Medulla oblongata (tissue), 1 donor: ENCODE measurements around the gene DOCK2.
A peak's percentile ranks its signal among the peaks of the same experiment; 100 is the strongest.
"Not testable (repeated sequence)": the region's sequence is repeated elsewhere in the genome, so short reads cannot be mapped to it uniquely, and the experiment has no call there.

ENCODE experiments used
- DNase-seq: peaks from one replicate; pipeline ENCODE4 v3.0.0-alpha.2; 2015; ENCODE audit errors: extremely low spot score

DOCK2 gene

DNA sequence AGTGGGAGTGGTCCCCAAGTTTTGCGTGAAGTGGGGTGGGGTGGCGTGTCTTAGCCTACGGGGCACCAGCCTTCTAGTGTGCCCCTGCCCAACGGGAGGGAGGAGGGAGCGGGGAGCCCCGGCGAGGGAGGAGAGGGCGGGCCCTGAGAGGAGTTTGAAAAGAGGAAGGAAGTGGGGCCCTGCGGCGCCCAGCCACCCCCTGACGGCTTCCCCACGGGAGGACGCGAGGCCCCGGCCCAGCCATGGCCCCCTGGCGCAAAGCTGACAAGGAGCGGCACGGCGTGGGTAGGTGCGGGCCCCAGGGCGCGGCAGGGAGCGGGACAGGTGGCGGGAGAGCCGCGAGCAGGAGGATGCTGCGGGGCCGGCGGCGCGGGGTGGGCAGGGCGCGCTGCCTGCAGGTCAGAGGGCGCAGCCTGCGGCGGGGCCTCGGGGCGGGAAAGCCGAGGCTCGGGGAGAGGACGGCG, at the start of gene DOCK2:
Gene DOCK2, plus strand, starts transcription at position 191 of the 464 bp plus-strand sequence. Its CDS starts 52 bp downstream, at position 243.
- peak; percentile 47 for DNase-seq

DNA sequence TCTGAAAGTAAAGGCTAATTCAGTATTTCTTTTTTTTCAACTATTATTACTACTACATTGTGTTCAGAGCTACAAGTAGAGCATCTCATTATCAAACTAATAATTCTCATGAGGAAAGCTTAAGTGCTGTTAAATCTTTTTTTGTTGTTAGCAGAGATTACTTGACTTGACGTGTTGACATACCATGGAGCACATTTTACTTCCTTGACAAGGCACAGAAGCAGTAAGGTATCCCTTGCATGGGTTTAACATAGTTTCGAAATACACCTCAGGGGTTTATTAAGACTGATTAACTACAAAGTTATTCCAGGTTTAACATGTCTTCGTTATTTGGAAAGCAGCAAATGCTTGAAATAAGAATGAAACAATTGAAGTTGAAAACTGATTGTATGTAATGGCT, 46.5 kb upstream of the DOCK2 start:
- no peak for DNase-seq

- DNase-seq, result no peak
Measured at GRCh38 chr5:169591636-169592035, 45.4 kb upstream of the DOCK2 start.

- no peak for DNase-seq
Measured at GRCh38 chr5:169592937-169593650, 44.0 kb upstream of the DOCK2 start.

GRCh38 chr5:169595172-169595820, 41.8 kb upstream of the DOCK2 start:
- no peak for DNase-seq

DNA sequence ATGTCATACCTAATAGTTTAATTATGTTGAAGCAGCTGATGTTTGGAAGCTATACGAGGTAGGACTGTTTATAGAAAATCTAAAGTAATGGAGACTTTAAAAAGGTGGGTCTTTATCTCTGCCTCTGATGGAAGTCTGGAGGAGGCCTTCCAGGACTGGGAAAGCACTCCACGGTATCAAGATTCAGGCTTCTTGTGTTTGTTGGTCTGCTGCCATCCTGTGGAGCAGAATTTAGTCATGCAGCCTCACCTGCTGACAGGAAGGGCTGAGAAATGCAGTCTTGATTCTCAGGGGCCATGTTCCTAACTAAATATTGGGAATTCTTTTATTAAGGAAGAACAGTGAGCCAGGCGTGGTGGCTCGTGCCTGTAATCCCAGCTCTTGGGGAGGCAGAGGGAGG, 37.6 kb upstream of the DOCK2 start:
- no peak for DNase-seq

GRCh38 chr5:169602535-169602934, 34.5 kb upstream of the DOCK2 start:
- no peak for DNase-seq

- DNase-seq, result no peak
Measured at GRCh38 chr5:169606279-169606678, 30.8 kb upstream of the DOCK2 start.

- no peak for DNase-seq
Measured at GRCh38 chr5:169607882-169608281, 29.2 kb upstream of the DOCK2 start.

DNA sequence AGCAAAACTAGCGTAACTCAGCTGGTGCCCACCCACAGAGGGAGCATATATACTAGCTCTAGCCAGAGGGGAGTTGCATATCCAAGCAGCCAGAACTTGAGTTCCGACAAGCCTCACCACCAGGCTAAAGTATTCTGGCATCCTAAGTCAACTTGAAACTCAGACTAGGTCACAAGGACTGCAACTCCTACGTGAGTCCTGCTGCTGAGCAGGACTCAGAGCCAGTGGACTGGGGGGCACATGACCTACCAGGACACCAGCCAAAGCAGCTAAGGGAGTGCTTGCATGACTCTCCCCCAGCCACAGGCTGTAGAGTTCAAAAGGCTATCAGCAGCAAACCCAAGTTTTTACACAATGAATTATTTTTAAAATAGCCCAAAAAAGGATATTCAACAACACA, 27.4 kb upstream of the DOCK2 start:
- DNase-seq, result no peak

GRCh38 chr5:169610606-169611005, 26.5 kb upstream of the DOCK2 start:
- no peak for DNase-seq

- no peak for DNase-seq
Measured at GRCh38 chr5:169615561-169615960, 21.5 kb upstream of the DOCK2 start.

DNA sequence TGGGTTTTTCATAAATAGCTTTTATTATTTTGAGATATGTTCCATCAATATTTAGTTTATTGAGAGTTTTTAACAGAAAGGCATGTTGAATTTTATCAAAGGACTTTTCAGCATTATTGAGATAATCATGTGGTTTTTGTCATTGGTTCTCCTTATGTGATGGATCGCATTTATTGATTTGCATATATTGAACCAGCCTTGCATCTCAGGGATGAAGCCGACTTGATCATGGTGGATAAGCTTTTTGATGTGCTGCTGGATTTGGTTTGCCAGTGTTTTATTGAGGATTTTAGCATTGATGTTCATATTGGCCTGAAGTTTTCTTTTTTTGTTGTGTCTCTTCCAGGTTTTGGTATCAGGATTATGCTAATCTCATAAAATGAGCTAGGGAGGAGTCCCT, 12.8 kb upstream of the DOCK2 start:
- DNase-seq, result not testable (repeated sequence)

DNA sequence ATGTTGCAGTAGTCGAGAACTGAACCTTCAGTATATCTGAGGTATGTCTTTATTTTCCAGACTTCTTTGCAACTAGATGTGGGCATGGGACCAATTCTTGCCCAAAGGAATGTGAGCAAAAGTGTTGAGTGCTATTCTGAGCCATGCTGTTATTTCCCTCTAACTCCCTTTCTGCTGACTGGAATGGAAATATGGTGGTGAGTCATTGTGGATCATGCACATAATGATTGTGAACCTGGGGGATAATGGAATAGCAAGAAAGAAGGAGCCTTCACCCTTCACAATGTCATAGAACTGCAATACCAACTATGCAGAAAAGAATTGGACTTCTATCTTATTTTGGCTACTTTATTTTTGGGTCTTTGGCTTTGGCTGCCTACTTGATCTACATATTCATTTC, 10.3 kb upstream of the DOCK2 start:
- no peak for DNase-seq

DNA sequence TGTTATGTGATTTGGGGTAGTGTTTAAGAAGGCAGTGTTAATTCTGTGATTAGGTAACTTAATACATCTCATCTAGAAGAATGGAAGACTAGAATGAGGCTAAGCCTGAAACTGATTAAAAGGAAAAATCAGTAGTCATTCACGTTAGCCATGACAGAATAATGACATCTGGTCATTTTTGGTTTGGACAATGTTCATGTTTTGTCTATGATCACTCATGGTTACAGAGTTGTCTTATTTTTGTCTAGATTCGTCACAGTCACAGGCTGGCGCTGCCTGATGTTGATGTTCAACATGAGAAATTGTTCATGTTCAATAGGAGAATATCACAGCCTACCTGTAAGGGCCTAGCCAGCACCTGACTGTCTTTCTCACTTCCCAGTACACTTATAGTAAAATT, 9.5 kb upstream of the DOCK2 start:
- no peak for DNase-seq

- DNase-seq, result no peak
Measured at GRCh38 chr5:169628892-169629291, 8.2 kb upstream of the DOCK2 start.

GRCh38 chr5:169629847-169630548, 7.1 kb upstream of the DOCK2 start:
- DNase-seq, result no peak

- DNase-seq, result no peak
Measured at GRCh38 chr5:169631360-169631759, 5.7 kb upstream of the DOCK2 start.

DNA sequence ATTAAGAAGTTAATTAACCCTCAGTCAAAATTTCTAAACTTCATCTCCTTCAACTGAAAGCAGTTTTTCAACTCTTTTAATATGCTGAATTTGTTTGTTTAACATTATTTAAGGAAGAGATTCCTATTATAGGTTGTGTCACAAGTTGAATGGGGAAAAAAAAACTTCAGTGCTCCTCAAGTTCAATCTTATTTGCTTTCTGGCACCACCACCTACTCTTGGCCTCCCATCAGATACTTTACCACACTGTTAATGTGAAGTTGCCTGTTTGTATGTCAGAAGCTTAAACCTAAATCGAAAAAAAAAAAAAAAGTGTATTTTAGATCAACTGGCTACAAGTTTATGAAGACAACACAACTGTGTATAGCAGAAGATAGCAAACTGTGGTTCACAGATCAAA, 4.1 kb upstream of the DOCK2 start:
- DNase-seq, result no peak

DNA sequence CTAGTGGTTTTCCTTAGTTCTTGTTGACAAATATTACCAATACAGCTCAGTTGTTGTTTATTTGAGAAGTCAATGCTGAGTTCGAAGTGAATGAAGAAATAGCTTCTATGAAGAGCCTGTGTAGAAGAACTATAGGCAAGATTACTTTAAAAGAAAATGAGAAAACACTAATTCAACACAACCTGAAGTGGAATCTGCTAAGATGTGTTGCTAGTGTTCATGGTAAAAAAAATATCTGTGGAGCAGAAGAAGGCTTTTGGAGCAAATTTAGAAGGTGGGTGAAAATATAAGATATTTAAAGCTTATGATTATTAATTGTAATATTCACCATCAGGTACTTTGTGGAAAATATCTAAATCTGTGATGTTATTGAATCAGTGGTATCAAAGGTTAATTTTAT, 2.5 kb upstream of the DOCK2 start:
- no peak for DNase-seq

GRCh38 chr5:169635936-169636335, 1.1 kb upstream of the DOCK2 start:
- DNase-seq, result peak; percentile 29

- DNase-seq, result no peak
Measured at GRCh38 chr5:169636477-169637084, 494 bp upstream of the DOCK2 start.
